B cell (primary cell): ENCODE measurements around the gene GNA15. TPM values are rescaled to one million over a fixed set of nuclear protein-coding genes. Genes with fewer than 3 reads are reported as not detected.

ENCODE experiments used
- ATAC-seq: fragments of 200-7000 bp; cut with Tn5 transposase; one replicate; pipeline ENCODE4 v1.10.0; 2021; ENCODE audit warnings: low read depth, mild to moderate bottlenecking, moderate number of reproducible peaks, moderate library complexity
- CTCF ChIA-PET: fragments of 350-600 bp; sonication (Branson Sonifier 250); formaldehyde crosslinking; loops from one replicate; lab custom pipeline; 2021; ENCODE audit warnings: antibody characterized with exemption, inconsistent platforms; lab: Charles Lee
- POLR2A ChIA-PET: fragments of 350-600 bp; sonication (Branson Sonifier 250); formaldehyde crosslinking; loops from one replicate; lab custom pipeline; 2021; ENCODE audit warnings: antibody characterized with exemption; lab: Charles Lee
- DNase-seq: peaks from one replicate; pipeline ENCODE4 v3.0.0; 2013
- H2AFZ ChIP-seq: 2 replicates; pipeline ENCODE4 v1.6.1; 2012; ENCODE audit warnings: mild to moderate bottlenecking, low read depth, low read length; ENCODE audit not compliant: insufficient read depth, poor library complexity, severe bottlenecking
- H3K27ac ChIP-seq, 2 donors: 1 replicate in 1 of 2; 2 replicates in 1 of 2; pipeline ENCODE4 v1.5.1; 2012 to 2013; ENCODE audit warnings: low read length in 2 of 2, mild to moderate bottlenecking in 2 of 2, moderate library complexity in 1 of 2
- H3K27me3 ChIP-seq, 4 experiments: fragments of 200-600 bp in 1 of 4; sonication (generic) in 1 of 4; replicated peaks in 1 of 4; 1 replicate in 2 of 4; 2 replicates in 2 of 4; pipeline versions ENCODE4 v1.6.1 to v1.7.0; 2013 to 2016; ENCODE audit warnings: low read length in 3 of 4, mild to moderate bottlenecking in 2 of 4, mixed read lengths in 1 of 4, moderate library complexity in 1 of 4; ENCODE audit not compliant: insufficient read depth in 4 of 4, control insufficient read depth in 3 of 4; ENCODE audit errors: control extremely low read depth in 1 of 4
- H3K36me3 ChIP-seq, 2 experiments: replicated peaks in 1 of 2; 1 replicate in 1 of 2; 2 replicates in 1 of 2; pipeline versions ENCODE4 v1.6.1 to v1.7.1; 2013; ENCODE audit warnings: low read length in 1 of 2; ENCODE audit not compliant: insufficient read depth in 2 of 2, control insufficient read depth in 1 of 2; ENCODE audit errors: control extremely low read depth in 1 of 2, extremely low read depth in 1 of 2
- H3K4me1 ChIP-seq, 2 donors: fragments of 200-600 bp in 1 of 2; sonication (generic) in 1 of 2; 1 replicate in 1 of 2; 2 replicates in 1 of 2; pipeline versions ENCODE4 v1.5.1 to v1.6.1; 2013 to 2017; ENCODE audit warnings: low read length in 2 of 2; ENCODE audit not compliant: control insufficient read depth in 2 of 2, insufficient read depth in 2 of 2
- H3K4me2 ChIP-seq: replicated peaks from 2 replicates; pipeline ENCODE3; 2012; ENCODE audit warnings: mild to moderate bottlenecking, low read depth, low read length; ENCODE audit not compliant: poor library complexity, severe bottlenecking
- H3K4me3 ChIP-seq, 5 experiments: fragments of 200-600 bp in 1 of 5; sonication (generic) in 1 of 5; 1 replicate in 3 of 5; 2 replicates in 2 of 5; pipeline versions ENCODE4 v1.5.1 to v1.7.0; 2011 to 2016; ENCODE audit warnings: low read length in 4 of 5, mild to moderate bottlenecking in 4 of 5, low read depth in 2 of 5, control low read depth in 1 of 5, moderate library complexity in 1 of 5; ENCODE audit not compliant: insufficient read depth in 1 of 5; ENCODE audit errors: control extremely low read depth in 1 of 5, extremely low read depth in 1 of 5
- H3K79me2 ChIP-seq: fragments of 200-600 bp; sonication (generic); one replicate; pipeline ENCODE4 v1.6.0; 2016; ENCODE audit warnings: low read length; ENCODE audit not compliant: control insufficient read depth, insufficient read depth
- H3K9ac ChIP-seq: fragments of 200-600 bp; sonication (generic); 2 replicates; pipeline ENCODE4 v1.6.1; 2017; ENCODE audit warnings: mild to moderate bottlenecking, low read length, moderate library complexity
- H3K9me3 ChIP-seq, 3 donors: one replicate each; pipeline versions ENCODE4 v1.6.1 to v1.7.1; 2013; ENCODE audit warnings: low read length in 2 of 3; ENCODE audit not compliant: control insufficient read depth in 2 of 3, insufficient read depth in 1 of 3; ENCODE audit errors: control extremely low read depth in 1 of 3
- H4K20me1 ChIP-seq: 2 replicates; pipeline ENCODE4 v1.6.0; 2012; ENCODE audit warnings: mild to moderate bottlenecking, low read length; ENCODE audit not compliant: insufficient read depth, control insufficient read depth, poor library complexity, severe bottlenecking
- H3K27ac Mint-ChIP-seq: one replicate; pipeline ENCODE4 v1.8.0; 2021; ENCODE audit warnings: mixed read lengths
- H3K27me3 Mint-ChIP-seq: one replicate; pipeline ENCODE4 v1.8.0; 2021; ENCODE audit warnings: mixed read lengths
- H3K4me1 Mint-ChIP-seq: one replicate; pipeline ENCODE4 v1.8.0; 2021; ENCODE audit warnings: mixed read lengths
- H3K4me3 Mint-ChIP-seq: one replicate; pipeline ENCODE4 v1.8.0; 2021; ENCODE audit warnings: mixed read lengths
- H3K9me3 Mint-ChIP-seq: one replicate; pipeline ENCODE4 v1.8.0; 2022; ENCODE audit warnings: mixed read lengths; ENCODE audit not compliant: insufficient read depth
- CTCF ChIP-seq: fragments of 200-600 bp; IDR thresholded peaks from one replicate; pipeline ENCODE4 v1.8.0; 2022; ENCODE audit warnings: antibody characterized with exemption, mild to moderate bottlenecking
- EZH2 ChIP-seq: IDR thresholded peaks from 2 replicates; pipeline ENCODE4 v1.6.1; 2012; ENCODE audit warnings: borderline replicate concordance, low read depth, mild to moderate bottlenecking, moderate library complexity, low read length; ENCODE audit not compliant: insufficient read depth, poor library complexity, severe bottlenecking
- WGBS: methylation state at CpG from one replicate; pipeline ENCODE4 v1.1.5; 2013; ENCODE audit warnings: missing lambda C conversion rate; ENCODE audit not compliant: insufficient coverage; 5-methylcytosine and 5-hydroxymethylcytosine counted together
- intact Hi-C: fragments of 100-400 bp; cut with micrococcal nuclease; formaldehyde crosslinking; loops from one replicate; pipeline ENCODE4 v1.10.0; 2022
- polyA plus RNA-seq: library from polyadenylated mRNA; depleted of rRNA; stranded (reverse); fragments of >200 nt; gene quantifications from 2 replicates; pipeline ENCODE4 v1.2.3, GENCODE V29; 2012
- total RNA-seq, 2 donors: library from RNA; stranded (reverse); fragments of 120-200 nt in 1 of 2; gene quantifications; 1 replicate in 1 of 2; 2 replicates in 1 of 2; pipeline versions ENCODE4 v1.2.3 to v1.2.4, GENCODE V29; 2013 to 2022

Gene GNA15
- total and polyA plus RNA-seq, 2 donors (not counting 1 experiment from before 2014, with no cell fraction given): 0.37 to 0.52 TPM

GRCh38 chr19:3122512-3122870 is 13.3 kb upstream of the GNA15 start:
- no peaks in the 10 kb centered on the region for H3K9me3 Mint-ChIP-seq
- H3K4me3 ChIP-seq: no peak overlapping the region
- H4K20me1 ChIP-seq: no peaks in the 10 kb centered on the region
- H3K27me3 ChIP-seq: no peaks in the 10 kb centered on the region
- intact Hi-C loops: no loop called here
- DNase-seq (no peak), ATAC-seq (no peak)
- no peaks in the 10 kb centered on the region for H3K79me2 ChIP-seq
- no peak overlapping the region for H2AFZ ChIP-seq
- H3K4me1 ChIP-seq: peaks cover 8 to 10% of the 10 kb centered on the region in 2 donors
- POLR2A ChIA-PET: no interaction called here
- H3K4me3 Mint-ChIP-seq: no peak overlapping the region
- peaks cover 17% of the 10 kb centered on the region for H3K4me1 Mint-ChIP-seq
- H3K9me3 ChIP-seq: peaks cover 0 to 2% (median 0%) of the 10 kb centered on the region in 3 donors
- no peak overlapping the region for H3K4me2 ChIP-seq
- H3K36me3 ChIP-seq: no peaks in the 10 kb centered on the region
- H3K27ac ChIP-seq: no peak overlapping the region
- TF ChIP-seq CTCF (no peak), EZH2 (no peak)
- no peak overlapping the region for H3K9ac ChIP-seq
- CTCF ChIA-PET: interaction anchor here (0.6 kb wide), 1 partner anchor 1440 kb away, joined by 3 read pairs; no protein-coding TSS in a partner anchor
- 93% methylated on average over 21 of the region's 22 CpGs for WGBS
- no peaks in the 10 kb centered on the region for H3K27me3 Mint-ChIP-seq
- no peak overlapping the region for H3K27ac Mint-ChIP-seq

- 95% methylated on average over 26 of the region's 29 CpGs for WGBS
- H3K27me3 ChIP-seq: no peaks in the 10 kb centered on the region
- peaks cover 0 to 2% (median 0%) of the 10 kb centered on the region in 3 donors for H3K9me3 ChIP-seq
- Mint-ChIP-seq H3K4me1 (peaks cover 17% of the 10 kb centered on the region), H3K27ac (no peak overlapping the region), H3K4me3 (no peak overlapping the region), H3K9me3 (no peaks in the 10 kb centered on the region), H3K27me3 (no peaks in the 10 kb centered on the region)
- POLR2A ChIA-PET: no interaction called here
- no peaks in the 10 kb centered on the region for H3K79me2 ChIP-seq
- no peaks in the 10 kb centered on the region for H3K36me3 ChIP-seq
- H4K20me1 ChIP-seq: no peaks in the 10 kb centered on the region
- no peak overlapping the region for H2AFZ ChIP-seq
- DNase-seq: no peak
- ATAC-seq: no peak
- H3K4me1 ChIP-seq: peaks cover 8 to 10% of the 10 kb centered on the region in 2 donors
- TF ChIP-seq CTCF (no peak), EZH2 (no peak)
- intact Hi-C loops: no loop called here
- CTCF ChIA-PET: no interaction called here
- H3K4me2 ChIP-seq: no peak overlapping the region
- H3K27ac ChIP-seq: no peak overlapping the region
- no peak overlapping the region for H3K9ac ChIP-seq
- H3K4me3 ChIP-seq: no peak overlapping the region
These were observed 12.6 kb upstream of the GNA15 start for GRCh38 chr19:3123088-3123721.
